Testis (tissue), 3 donors: Measurements from ENCODE around the gene CBARP. TPM values are rescaled to one million over a fixed set of nuclear protein-coding genes. Genes with fewer than 3 reads are reported as not detected.
"Not testable (repeated sequence)": the region's sequence is repeated elsewhere in the genome, so short reads cannot be mapped to it uniquely, and the experiment has no call there.

Experiments used
- DNase-seq: peaks from one replicate; pipeline ENCODE4 v3.0.0-alpha.2; 2019
- H3K27ac ChIP-seq, 2 donors: fragments of 200-600 bp; sonication (generic); one replicate each; pipeline ENCODE4 v1.5.1; 2019
- H3K27me3 ChIP-seq: fragments of 200-600 bp; sonication (generic); one replicate; pipeline ENCODE4 v1.5.1; 2019
- H3K36me3 ChIP-seq: fragments of 200-600 bp; sonication (generic); one replicate; pipeline ENCODE4 v1.5.1; 2017; ENCODE audit warnings: low read depth; ENCODE audit errors: missing control alignments
- H3K4me1 ChIP-seq: fragments of 200-600 bp; sonication (generic); one replicate; pipeline ENCODE4 v1.5.1; 2019
- H3K4me3 ChIP-seq, 2 donors: fragments of 200-600 bp; sonication (generic); one replicate each; pipeline ENCODE4 v1.5.1; 2017 to 2019
- H3K9me3 ChIP-seq: fragments of 200-600 bp; sonication (generic); one replicate; pipeline ENCODE4 v1.5.1; 2017
- POLR2A ChIP-seq: fragments of 450-650 bp; IDR thresholded peaks from one replicate; pipeline ENCODE4 v1.6.1; 2017; ENCODE audit warnings: antibody characterized with exemption, mild to moderate bottlenecking, moderate library complexity
- WGBS, 2 donors: methylation state at CpG; one replicate each; pipeline ENCODE4 v1.1.5; 2018; 5-methylcytosine and 5-hydroxymethylcytosine counted together
- intact Hi-C: fragments of 100-400 bp; cut with DNase I; formaldehyde crosslinking; loops from one replicate; pipeline ENCODE4 v1.15.1; 2023; ENCODE audit warnings: low total_unique reads
- polyA plus RNA-seq: library from polyadenylated mRNA; stranded (reverse); fragments of 350-450 nt; fragmentation: Illumina TruSeq; extraction: RNeasy Lipid Tissue Mini Kit (QIAGEN cat#74804); gene quantifications from one replicate; pipeline ENCODE4 v1.2.3, GENCODE V29; 2014; ENCODE audit warnings: low read depth, low replicate concordance; ENCODE audit not compliant: insufficient read depth
- total RNA-seq, 2 donors: library from RNA; depleted of rRNA; stranded (reverse); fragments of >200 nt; gene quantifications; one replicate each; pipeline ENCODE4 v1.2.3, GENCODE V29; 2016
- TF ChIP-seq, protein P1 (sequence below), 3 experiments: fragments of 450-650 bp in 2 of 3; fragments of 200-600 bp in 1 of 3; sonication (generic) in 1 of 3; IDR thresholded peaks; one replicate each; pipeline ENCODE4 v1.5.1; 2016 to 2019; ENCODE audit warnings: antibody characterized with exemption in 3 of 3, mild to moderate bottlenecking in 2 of 3, moderate library complexity in 1 of 3

CBARP gene
- total and polyA plus RNA-seq, 3 donors from 2014 or later: 1.5 to 6.6 (median 5.2) TPM

DNA sequence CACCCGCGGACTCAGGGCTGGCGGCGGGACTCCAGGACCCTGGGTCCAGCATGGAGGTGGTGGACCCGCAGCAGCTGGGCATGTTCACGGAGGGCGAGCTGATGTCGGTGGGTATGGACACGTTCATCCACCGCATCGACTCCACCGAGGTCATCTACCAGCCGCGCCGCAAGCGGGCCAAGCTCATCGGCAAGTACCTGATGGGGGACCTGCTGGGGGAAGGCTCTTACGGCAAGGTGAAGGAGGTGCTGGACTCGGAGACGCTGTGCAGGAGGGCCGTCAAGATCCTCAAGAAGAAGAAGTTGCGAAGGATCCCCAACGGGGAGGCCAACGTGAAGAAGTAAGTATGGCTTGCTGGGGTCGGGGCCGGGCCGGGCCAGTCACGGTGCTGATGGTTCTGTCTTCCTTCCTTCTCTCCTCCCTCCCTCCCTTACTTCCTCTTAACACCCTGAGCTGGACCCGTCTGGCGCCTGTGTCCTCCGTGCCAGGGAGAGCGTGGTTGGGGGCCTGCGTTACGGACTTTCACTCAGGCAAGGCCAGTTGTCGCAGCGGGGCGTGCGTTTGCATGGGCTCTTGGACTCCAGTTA, 30.8 kb downstream of the CBARP start:
- H3K4me3 ChIP-seq: peak overlapping the region; percentile 69 to 80
- TF ChIP-seq, protein P1, sequence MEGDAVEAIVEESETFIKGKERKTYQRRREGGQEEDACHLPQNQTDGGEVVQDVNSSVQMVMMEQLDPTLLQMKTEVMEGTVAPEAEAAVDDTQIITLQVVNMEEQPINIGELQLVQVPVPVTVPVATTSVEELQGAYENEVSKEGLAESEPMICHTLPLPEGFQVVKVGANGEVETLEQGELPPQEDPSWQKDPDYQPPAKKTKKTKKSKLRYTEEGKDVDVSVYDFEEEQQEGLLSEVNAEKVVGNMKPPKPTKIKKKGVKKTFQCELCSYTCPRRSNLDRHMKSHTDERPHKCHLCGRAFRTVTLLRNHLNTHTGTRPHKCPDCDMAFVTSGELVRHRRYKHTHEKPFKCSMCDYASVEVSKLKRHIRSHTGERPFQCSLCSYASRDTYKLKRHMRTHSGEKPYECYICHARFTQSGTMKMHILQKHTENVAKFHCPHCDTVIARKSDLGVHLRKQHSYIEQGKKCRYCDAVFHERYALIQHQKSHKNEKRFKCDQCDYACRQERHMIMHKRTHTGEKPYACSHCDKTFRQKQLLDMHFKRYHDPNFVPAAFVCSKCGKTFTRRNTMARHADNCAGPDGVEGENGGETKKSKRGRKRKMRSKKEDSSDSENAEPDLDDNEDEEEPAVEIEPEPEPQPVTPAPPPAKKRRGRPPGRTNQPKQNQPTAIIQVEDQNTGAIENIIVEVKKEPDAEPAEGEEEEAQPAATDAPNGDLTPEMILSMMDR (IDR thresholded peaks at IDR 0.05): no peak
- no peak for TF ChIP-seq POLR2A
- peak; percentile 62 for DNase-seq
- H3K9me3 ChIP-seq: no peaks in the 10 kb centered on the region
- peak overlapping the region; percentile 83 to 93 for H3K27ac ChIP-seq
- no peaks in the 10 kb centered on the region for H3K36me3 ChIP-seq
- peaks cover 57% of the 10 kb centered on the region for H3K4me1 ChIP-seq
- H3K27me3 ChIP-seq: no peaks in the 10 kb centered on the region
- WGBS, 2 donors: 1% methylated on average over 34 to 38 of the region's 38 CpGs
- intact Hi-C loops: no loop called here

DNA sequence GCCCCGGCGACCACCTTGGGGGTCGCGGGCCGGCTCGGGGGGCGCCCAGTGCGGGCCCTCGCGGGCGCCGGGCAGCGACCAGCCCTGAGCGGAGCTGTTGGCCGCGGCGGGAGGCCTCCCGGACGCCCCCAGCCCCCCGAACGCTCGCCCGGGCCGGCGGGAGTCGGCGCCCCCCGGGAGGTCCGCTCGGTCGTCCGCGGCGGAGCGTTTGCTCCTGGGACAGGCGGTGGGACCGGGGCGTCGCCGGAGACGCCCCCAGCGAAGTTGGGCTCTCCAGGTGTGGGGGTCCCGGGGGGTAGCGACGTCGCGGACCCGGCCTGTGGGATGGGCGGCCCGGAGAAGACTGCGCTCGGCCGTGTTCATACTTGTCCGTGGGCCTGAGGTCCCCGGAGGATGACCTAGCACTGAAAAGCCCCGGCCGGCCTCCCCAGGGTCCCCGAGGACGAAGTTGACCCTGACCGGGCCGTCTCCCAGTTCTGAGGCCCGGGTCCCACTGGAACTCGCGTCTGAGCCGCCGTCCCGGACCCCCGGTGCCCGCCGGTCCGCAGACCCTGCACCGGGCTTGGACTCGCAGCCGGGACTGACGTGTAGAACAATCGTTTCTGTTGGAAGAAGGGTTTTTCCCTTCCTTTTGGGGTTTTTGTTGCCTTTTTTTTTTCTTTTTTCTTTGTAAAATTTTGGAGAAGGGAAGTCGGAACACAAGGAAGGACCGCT, 31.5 kb downstream of the CBARP start:
- WGBS, 2 donors: 0 to 1% methylated on average over 23 to 41 of the region's 78 CpGs
- intact Hi-C loops: no loop called here
- Histone ChIP-seq H3K4me3 (peak overlapping the region; percentile 69 to 80), H3K9me3 (no peaks in the 10 kb centered on the region), H3K4me1 (peaks cover 51% of the 10 kb centered on the region), H3K36me3 (no peaks in the 10 kb centered on the region), H3K27ac (peak overlapping the region; percentile 83 to 93), H3K27me3 (no peaks in the 10 kb centered on the region)
- no peak for DNase-seq
- TF ChIP-seq, protein P1 (IDR thresholded peaks at IDR 0.05): no peak
- no peak for TF ChIP-seq POLR2A

DNA sequence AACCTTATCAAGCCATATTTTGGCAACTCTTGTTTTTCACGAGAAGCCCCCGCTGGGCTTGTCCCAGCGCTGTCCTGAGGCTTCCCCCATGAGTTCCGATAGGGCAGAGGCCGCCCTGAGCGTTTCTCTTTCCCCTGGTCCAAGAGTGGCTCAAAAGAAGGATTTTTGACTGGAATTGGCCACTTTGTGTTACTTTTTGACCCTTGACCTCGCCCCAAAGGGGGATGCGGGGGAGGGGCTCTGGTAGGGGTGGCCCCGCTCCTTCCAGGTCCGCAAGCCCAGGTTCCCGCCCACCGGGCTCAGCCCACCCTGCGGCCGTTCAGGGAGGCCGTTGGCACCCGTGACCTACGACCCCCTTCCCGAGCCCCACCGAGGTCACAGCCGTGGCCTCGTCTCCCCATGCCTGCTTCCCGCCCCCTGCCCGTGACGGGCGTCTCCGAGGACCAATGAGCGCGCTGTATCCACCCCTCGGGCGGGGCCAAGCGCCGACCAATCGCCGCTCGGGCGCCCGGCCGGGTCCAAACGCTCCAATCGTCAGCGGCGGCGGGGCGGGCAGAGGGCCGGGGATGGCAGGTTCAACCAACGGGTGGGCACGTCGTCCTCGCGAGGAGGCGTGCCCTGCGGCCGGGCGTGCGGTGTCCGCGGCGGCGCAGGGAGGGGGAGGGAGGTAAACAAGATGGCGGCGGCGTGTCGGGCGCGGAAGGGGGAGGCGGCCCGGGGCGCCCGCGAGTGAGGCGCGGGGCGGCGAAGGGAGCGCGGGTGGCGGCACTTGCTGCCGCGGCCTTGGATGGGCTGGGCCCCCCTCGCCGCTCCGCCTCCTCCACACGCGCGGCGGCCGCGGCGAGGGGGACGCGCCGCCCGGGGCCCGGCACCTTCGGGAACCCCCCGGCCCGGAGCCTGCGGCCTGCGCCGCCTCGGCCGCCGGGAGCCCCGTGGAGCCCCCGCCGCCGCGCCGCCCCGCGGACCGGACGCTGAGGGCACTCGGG, 32.4 kb downstream of the CBARP start, which contains the start of gene STK11:
TSS of gene STK11 (plus strand) at position 665 of the 986 bp plus-strand sequence. CDS start 1,136 bp downstream, outside the sequence.
- peak within 1 kb of the TSS; percentile 83 to 93 for H3K27ac ChIP-seq
- peak; percentile 72 for TF ChIP-seq POLR2A
- TF ChIP-seq, protein P1 (IDR thresholded peaks at IDR 0.05): no peak
- no peaks in the 10 kb centered on the region for H3K36me3 ChIP-seq
- no peaks in the 10 kb centered on the region for H3K27me3 ChIP-seq
- H3K4me3 ChIP-seq: peak within 1 kb of the TSS; percentile 69 to 80
- DNase-seq: peak; percentile 98
- WGBS, 2 donors: 4 to 8% methylated on average over 14 to 71 of the region's 114 CpGs
- intact Hi-C loops: no loop called here
- H3K4me1 ChIP-seq: peaks cover 42% of the 10 kb centered on the region
- H3K9me3 ChIP-seq: no peaks in the 10 kb centered on the region

DNA sequence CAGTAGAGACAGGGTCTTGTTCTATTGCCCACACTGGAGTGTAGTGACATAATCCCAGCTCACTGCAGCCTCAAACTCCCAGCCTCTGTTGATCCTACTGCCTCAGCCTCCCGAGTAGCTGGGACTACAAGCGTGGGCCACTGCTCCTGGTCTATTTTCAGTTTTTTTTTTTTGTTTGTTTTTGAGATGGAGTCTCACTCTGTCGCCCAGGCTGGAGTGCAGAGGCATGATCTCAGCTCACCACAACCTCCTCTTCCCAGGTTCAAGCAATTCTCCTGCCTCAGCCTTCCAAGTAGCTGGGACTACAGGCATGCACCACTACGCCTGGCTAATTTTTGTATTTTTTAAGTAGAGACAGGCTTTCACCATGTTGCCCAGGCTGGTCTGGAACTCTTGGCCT, 37.2 kb downstream of the CBARP start:
- H3K27ac ChIP-seq, H3K4me3 ChIP-seq, DNase-seq, H3K27me3 ChIP-seq, H3K9me3 ChIP-seq, intact Hi-C loops, H3K36me3 ChIP-seq: not testable (repeated sequence)
- peaks cover 22% of the 10 kb centered on the region for H3K4me1 ChIP-seq
- WGBS, 2 donors: 86 to 91% methylated on average over 3 to 4 of the region's 4 CpGs

DNA sequence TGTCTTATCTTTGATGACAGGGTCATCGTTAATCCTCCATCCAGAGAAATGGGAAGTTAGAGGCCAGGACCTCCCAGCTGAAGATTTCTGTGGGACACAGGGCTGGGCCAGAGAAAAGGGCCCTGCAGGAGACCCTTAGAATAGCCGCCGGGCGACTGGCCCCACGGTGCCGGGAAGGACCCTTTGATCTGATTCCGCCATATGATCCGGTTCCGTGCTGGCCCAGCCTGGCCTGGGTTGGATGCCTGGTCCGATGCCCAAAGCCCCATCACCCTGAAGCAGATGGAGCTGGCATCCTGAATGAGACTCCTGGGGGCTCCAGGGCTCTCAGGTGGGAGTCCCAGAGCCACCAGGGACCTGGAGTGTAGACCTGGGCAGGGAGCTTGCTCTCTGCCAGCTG, 38.3 kb downstream of the CBARP start:
- H3K27me3 ChIP-seq: no peaks in the 10 kb centered on the region
- DNase-seq: no peak
- peaks cover 15% of the 10 kb centered on the region for H3K4me1 ChIP-seq
- 86 to 90% methylated on average over 10 of the region's 10 CpGs for WGBS, 2 donors
- TF ChIP-seq, protein P1 (IDR thresholded peaks at IDR 0.05): no peak
- TF ChIP-seq POLR2A: no peak
- no peak overlapping the region for H3K4me3 ChIP-seq
- H3K36me3 ChIP-seq: no peaks in the 10 kb centered on the region
- H3K27ac ChIP-seq: no peak overlapping the region
- no peaks in the 10 kb centered on the region for H3K9me3 ChIP-seq
- intact Hi-C loops: no loop called here
